GM23338 (cell line): ENCODE measurements around the gene USP3.

Source experiments
- CREB1 ChIP-seq: fragments of 250-450 bp; sonication (Bioruptor Pico); IDR thresholded peaks from 2 replicates; pipeline ENCODE4 v1.5.0; 2020; ENCODE audit warnings: low read depth, mild to moderate bottlenecking, moderate library complexity
- EZH2 ChIP-seq: fragments of 200-600 bp; sonication (generic); IDR thresholded peaks from one replicate; pipeline ENCODE4 v1.8.0; 2017; ENCODE audit warnings: antibody characterized with exemption, mild to moderate bottlenecking, low read depth; ENCODE audit not compliant: unreplicated experiment
- EZH2phosphoT487 ChIP-seq: fragments of 200-600 bp; sonication (generic); IDR thresholded peaks from one replicate; pipeline ENCODE4 v1.8.1; 2018; ENCODE audit warnings: antibody characterized with exemption; ENCODE audit not compliant: unreplicated experiment
- POLR2AphosphoS5 ChIP-seq: IDR thresholded peaks from 2 replicates; pipeline ENCODE4 v1.6.1; 2016; ENCODE audit warnings: antibody characterized with exemption, low read depth
- TF ChIP-seq, protein P1 (sequence below), 2 experiments: fragments of 200-600 bp in 1 of 2; sonication (generic) in 1 of 2; conservative IDR thresholded peaks; 2 replicates each; pipeline versions ENCODE4 v1.5.1 to v1.6.1; 2016 to 2017; ENCODE audit warnings: antibody characterized with exemption in 2 of 2, low read depth in 2 of 2, mild to moderate bottlenecking in 2 of 2, moderate library complexity in 1 of 2
- TF ChIP-seq, protein P2 (sequence below): IDR thresholded peaks from 2 replicates; pipeline ENCODE4 v1.6.1; 2016; ENCODE audit warnings: antibody characterized with exemption
- TF ChIP-seq, protein P3 (sequence below): IDR thresholded peaks from one replicate; pipeline ENCODE4 v1.6.1; 2018; ENCODE audit warnings: antibody characterized with exemption; ENCODE audit not compliant: unreplicated experiment

DNA sequence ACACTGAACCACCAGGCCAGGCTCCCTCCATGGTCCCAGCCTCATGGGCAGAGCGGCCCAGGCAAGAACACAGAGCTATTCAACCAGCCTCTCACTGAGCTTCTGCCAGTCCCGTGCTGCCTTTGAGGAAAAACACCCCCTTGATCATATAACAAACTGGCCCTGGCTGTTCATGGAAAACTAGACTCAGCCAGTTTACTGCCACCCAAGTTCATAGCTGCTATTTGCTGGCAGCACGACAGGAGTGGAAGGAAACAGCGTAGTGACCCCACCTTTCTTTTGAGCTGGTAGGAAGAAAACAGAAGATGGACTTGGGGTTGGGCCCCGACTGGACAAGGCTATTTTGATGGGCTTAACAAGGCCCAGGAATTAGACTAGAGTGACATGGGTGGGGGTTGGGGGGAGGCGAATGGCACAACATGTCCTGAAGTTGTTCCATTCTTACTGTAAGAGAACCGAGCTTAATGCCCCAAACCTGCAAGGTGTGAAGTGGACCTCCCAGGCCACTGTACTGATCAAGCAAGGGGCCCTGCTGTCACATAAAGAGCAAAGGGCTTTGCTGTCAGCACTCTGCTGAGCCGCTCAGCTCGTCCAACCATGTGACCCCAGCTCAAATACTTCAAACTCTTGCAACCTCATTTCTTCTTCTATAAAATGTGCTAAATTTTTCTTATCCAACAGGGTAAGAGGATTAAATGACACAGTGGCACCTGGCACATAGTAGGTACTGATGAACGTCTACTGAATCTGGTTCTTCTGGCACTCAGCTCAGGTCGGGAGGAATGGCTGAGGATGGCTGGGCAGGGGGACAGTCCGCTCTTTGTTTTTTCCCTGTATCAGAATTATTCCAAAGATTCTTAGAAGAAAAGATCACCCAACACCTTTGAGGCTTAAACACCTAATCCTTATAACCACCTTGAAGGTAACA is 94.3 kb downstream of the USP3 start:
- TF ChIP-seq, protein P1, sequence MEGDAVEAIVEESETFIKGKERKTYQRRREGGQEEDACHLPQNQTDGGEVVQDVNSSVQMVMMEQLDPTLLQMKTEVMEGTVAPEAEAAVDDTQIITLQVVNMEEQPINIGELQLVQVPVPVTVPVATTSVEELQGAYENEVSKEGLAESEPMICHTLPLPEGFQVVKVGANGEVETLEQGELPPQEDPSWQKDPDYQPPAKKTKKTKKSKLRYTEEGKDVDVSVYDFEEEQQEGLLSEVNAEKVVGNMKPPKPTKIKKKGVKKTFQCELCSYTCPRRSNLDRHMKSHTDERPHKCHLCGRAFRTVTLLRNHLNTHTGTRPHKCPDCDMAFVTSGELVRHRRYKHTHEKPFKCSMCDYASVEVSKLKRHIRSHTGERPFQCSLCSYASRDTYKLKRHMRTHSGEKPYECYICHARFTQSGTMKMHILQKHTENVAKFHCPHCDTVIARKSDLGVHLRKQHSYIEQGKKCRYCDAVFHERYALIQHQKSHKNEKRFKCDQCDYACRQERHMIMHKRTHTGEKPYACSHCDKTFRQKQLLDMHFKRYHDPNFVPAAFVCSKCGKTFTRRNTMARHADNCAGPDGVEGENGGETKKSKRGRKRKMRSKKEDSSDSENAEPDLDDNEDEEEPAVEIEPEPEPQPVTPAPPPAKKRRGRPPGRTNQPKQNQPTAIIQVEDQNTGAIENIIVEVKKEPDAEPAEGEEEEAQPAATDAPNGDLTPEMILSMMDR (conservative IDR thresholded peaks at IDR 0.05; ENCODE audit: low read depth in 2 of 2), result no peak
- no peak for TF ChIP-seq POLR2AphosphoS5
- TF ChIP-seq EZH2, result no peak
- TF ChIP-seq, protein P2, sequence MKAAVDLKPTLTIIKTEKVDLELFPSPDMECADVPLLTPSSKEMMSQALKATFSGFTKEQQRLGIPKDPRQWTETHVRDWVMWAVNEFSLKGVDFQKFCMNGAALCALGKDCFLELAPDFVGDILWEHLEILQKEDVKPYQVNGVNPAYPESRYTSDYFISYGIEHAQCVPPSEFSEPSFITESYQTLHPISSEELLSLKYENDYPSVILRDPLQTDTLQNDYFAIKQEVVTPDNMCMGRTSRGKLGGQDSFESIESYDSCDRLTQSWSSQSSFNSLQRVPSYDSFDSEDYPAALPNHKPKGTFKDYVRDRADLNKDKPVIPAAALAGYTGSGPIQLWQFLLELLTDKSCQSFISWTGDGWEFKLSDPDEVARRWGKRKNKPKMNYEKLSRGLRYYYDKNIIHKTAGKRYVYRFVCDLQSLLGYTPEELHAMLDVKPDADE, result no peak
- no peak for TF ChIP-seq CREB1 (CRISPR knock-in tag)
- TF ChIP-seq, protein P3, sequence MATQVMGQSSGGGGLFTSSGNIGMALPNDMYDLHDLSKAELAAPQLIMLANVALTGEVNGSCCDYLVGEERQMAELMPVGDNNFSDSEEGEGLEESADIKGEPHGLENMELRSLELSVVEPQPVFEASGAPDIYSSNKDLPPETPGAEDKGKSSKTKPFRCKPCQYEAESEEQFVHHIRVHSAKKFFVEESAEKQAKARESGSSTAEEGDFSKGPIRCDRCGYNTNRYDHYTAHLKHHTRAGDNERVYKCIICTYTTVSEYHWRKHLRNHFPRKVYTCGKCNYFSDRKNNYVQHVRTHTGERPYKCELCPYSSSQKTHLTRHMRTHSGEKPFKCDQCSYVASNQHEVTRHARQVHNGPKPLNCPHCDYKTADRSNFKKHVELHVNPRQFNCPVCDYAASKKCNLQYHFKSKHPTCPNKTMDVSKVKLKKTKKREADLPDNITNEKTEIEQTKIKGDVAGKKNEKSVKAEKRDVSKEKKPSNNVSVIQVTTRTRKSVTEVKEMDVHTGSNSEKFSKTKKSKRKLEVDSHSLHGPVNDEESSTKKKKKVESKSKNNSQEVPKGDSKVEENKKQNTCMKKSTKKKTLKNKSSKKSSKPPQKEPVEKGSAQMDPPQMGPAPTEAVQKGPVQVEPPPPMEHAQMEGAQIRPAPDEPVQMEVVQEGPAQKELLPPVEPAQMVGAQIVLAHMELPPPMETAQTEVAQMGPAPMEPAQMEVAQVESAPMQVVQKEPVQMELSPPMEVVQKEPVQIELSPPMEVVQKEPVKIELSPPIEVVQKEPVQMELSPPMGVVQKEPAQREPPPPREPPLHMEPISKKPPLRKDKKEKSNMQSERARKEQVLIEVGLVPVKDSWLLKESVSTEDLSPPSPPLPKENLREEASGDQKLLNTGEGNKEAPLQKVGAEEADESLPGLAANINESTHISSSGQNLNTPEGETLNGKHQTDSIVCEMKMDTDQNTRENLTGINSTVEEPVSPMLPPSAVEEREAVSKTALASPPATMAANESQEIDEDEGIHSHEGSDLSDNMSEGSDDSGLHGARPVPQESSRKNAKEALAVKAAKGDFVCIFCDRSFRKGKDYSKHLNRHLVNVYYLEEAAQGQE, result no peak
- TF ChIP-seq EZH2phosphoT487, result no peak
